Endothelial cell of umbilical vein (primary cell): ENCODE data around the gene C1QA.

Experiments used
- CTCF ChIP-seq, 2 donors: IDR thresholded peaks; 1 replicate in 1 of 2; 2 replicates in 1 of 2; pipeline ENCODE4 v1.5.1; 2011; ENCODE audit warnings: low read length in 2 of 2, mild to moderate bottlenecking in 2 of 2, moderate library complexity in 2 of 2, control low read depth in 1 of 2, inconsistent platforms in 1 of 2, low read depth in 1 of 2; ENCODE audit not compliant: insufficient read depth in 1 of 2; ENCODE audit errors: extremely low read depth in 1 of 2
- EZH2 ChIP-seq: IDR thresholded peaks from 2 replicates; pipeline ENCODE4 v1.6.1; 2012; ENCODE audit warnings: borderline replicate concordance, low read depth, mild to moderate bottlenecking, moderate library complexity, low read length, inconsistent platforms; ENCODE audit not compliant: severe bottlenecking
- JUN ChIP-seq: IDR thresholded peaks from 2 replicates; pipeline ENCODE4 v1.6.1; 2011; ENCODE audit warnings: borderline replicate concordance, low read depth; ENCODE audit not compliant: insufficient read length, insufficient read depth
- POLR2A ChIP-seq: IDR thresholded peaks from 2 replicates; pipeline ENCODE4 v1.6.1; 2012; ENCODE audit warnings: low read depth, mild to moderate bottlenecking, control low read depth, low read length

- TF ChIP-seq EZH2 (no peak), CTCF (IDR thresholded peaks at IDR 0.05; ENCODE audit: extremely low read depth in 1 of 2, insufficient read depth in 1 of 2, low read depth in 1 of 2, low read length in 2 of 2) (no peak), JUN (no peak), POLR2A (no peak)
Observed at GRCh38 chr1:22616571-22616970, 19.9 kb upstream of the C1QA start.
